Kidney glomerular epithelial cell (primary cell): ENCODE results near the gene AMOTL2.

Experiments
- DNase-seq: peaks from one replicate; lab custom pipeline; 2025; lab: John Stamatoyannopoulos, UW

The AMOTL2 gene

GRCh38 chr3:134352031-134352671 lies 22.1 kb downstream of the AMOTL2 start:
- DNase-seq = no peak

- DNase-seq = no peak
Measured at GRCh38 chr3:134351427-134351826, 22.8 kb downstream of the AMOTL2 start.

GRCh38 chr3:134350861-134351311 lies 23.4 kb downstream of the AMOTL2 start:
- DNase-seq = no peak

- DNase-seq = no peak
Measured at GRCh38 chr3:134350266-134350665, 24.0 kb downstream of the AMOTL2 start.

GRCh38 chr3:134348524-134348923 lies 25.7 kb downstream of the AMOTL2 start:
- no peak for DNase-seq

GRCh38 chr3:134347551-134347950 lies 26.7 kb downstream of the AMOTL2 start:
- DNase-seq = no peak

GRCh38 chr3:134346744-134347143 lies 27.5 kb downstream of the AMOTL2 start:
- DNase-seq = no peak

- DNase-seq = no peak
Measured at GRCh38 chr3:134345202-134345601, 29.0 kb downstream of the AMOTL2 start.

- DNase-seq = no peak
Measured at GRCh38 chr3:134344560-134344959, 29.7 kb downstream of the AMOTL2 start.

GRCh38 chr3:134342259-134342658 lies 32.0 kb downstream of the AMOTL2 start:
- no peak for DNase-seq

- DNase-seq = no peak
Measured at GRCh38 chr3:134341389-134341788, 32.9 kb downstream of the AMOTL2 start.

GRCh38 chr3:134340982-134341365 lies 33.3 kb downstream of the AMOTL2 start:
- no peak for DNase-seq

- DNase-seq = peak; percentile 48
Measured at GRCh38 chr3:134340362-134340981, 33.8 kb downstream of the AMOTL2 start.

GRCh38 chr3:134339913-134340312 lies 34.3 kb downstream of the AMOTL2 start:
- no peak for DNase-seq

- DNase-seq = no peak
Measured at GRCh38 chr3:134339331-134339730, 34.9 kb downstream of the AMOTL2 start.

- no peak for DNase-seq
Measured at GRCh38 chr3:134338516-134339261, 35.6 kb downstream of the AMOTL2 start.

- no peak for DNase-seq
Measured at GRCh38 chr3:134338201-134338512, 36.1 kb downstream of the AMOTL2 start.

GRCh38 chr3:134337511-134338200 lies 36.6 kb downstream of the AMOTL2 start:
- no peak for DNase-seq

- no peak for DNase-seq
Measured at GRCh38 chr3:134337071-134337482, 37.2 kb downstream of the AMOTL2 start.

GRCh38 chr3:134336587-134336986 lies 37.7 kb downstream of the AMOTL2 start:
- peak; percentile 47 for DNase-seq

GRCh38 chr3:134334901-134335280 lies 39.4 kb downstream of the AMOTL2 start:
- no peak for DNase-seq

GRCh38 chr3:134334231-134334900 lies 39.9 kb downstream of the AMOTL2 start:
- peak; percentile 35 for DNase-seq
